Uterus (tissue), 2 donors: ENCODE measurements around the gene TFEB.

Experiments
- POLR2A ChIP-seq, 2 donors: fragments of 450-650 bp; IDR thresholded peaks; one replicate each; pipeline ENCODE4 v1.6.1; 2016; ENCODE audit warnings: antibody characterized with exemption in 2 of 2, mild to moderate bottlenecking in 1 of 2, moderate library complexity in 1 of 2
- TF ChIP-seq, protein P1 (sequence below), 4 experiments: fragments of 200-600 bp in 2 of 4; fragments of 450-650 bp in 2 of 4; sonication (generic) in 2 of 4; IDR thresholded peaks; one replicate each; pipeline ENCODE4 v1.5.1; 2016 to 2019; ENCODE audit warnings: antibody characterized with exemption in 4 of 4, mild to moderate bottlenecking in 2 of 4, moderate library complexity in 1 of 4

DNA sequence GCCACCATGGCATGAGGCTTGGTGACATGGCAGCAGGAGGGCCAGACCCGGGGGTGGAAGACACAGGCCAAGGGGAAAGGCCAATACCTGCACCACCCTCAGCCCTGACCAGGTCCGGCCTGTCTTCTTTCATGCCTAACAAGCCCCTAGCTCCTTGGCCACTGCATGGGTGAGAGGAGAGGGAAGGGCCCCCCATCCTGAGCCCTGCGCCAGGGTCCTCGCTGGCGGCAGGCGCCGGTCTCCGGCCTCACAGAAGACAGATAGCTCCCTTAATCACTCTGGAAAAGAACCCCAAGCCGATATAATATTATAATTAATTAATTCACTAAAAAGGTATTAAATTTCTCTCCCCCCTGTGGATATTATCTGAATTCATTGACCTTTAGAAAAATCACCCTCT is 55.7 kb downstream of the TFEB start:
- TF ChIP-seq, protein P1, sequence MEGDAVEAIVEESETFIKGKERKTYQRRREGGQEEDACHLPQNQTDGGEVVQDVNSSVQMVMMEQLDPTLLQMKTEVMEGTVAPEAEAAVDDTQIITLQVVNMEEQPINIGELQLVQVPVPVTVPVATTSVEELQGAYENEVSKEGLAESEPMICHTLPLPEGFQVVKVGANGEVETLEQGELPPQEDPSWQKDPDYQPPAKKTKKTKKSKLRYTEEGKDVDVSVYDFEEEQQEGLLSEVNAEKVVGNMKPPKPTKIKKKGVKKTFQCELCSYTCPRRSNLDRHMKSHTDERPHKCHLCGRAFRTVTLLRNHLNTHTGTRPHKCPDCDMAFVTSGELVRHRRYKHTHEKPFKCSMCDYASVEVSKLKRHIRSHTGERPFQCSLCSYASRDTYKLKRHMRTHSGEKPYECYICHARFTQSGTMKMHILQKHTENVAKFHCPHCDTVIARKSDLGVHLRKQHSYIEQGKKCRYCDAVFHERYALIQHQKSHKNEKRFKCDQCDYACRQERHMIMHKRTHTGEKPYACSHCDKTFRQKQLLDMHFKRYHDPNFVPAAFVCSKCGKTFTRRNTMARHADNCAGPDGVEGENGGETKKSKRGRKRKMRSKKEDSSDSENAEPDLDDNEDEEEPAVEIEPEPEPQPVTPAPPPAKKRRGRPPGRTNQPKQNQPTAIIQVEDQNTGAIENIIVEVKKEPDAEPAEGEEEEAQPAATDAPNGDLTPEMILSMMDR (IDR thresholded peaks at IDR 0.05) = no peak
- TF ChIP-seq POLR2A (IDR thresholded peaks at IDR 0.05) = no peak
